Activated naive CD4-positive, alpha-beta T cell (primary cell): Measurements from ENCODE around the gene MYO1C.
"Not testable (repeated sequence)": the region's sequence is repeated elsewhere in the genome, so short reads cannot be mapped to it uniquely, and the experiment has no call there.

Source experiments
- DNase-seq, 4 experiments: peaks; one replicate each; lab custom pipeline; 2025; lab: John Stamatoyannopoulos, UW

MYO1C gene

GRCh38 chr17:1422885-1423284 is 69.6 kb downstream of the MYO1C start:
- no peak for DNase-seq

GRCh38 chr17:1421470-1421869 is 71.0 kb downstream of the MYO1C start:
- DNase-seq: no peak

GRCh38 chr17:1420981-1421380 is 71.5 kb downstream of the MYO1C start:
- DNase-seq: no peak

- DNase-seq: no peak
Measured at GRCh38 chr17:1420163-1420562, 72.3 kb downstream of the MYO1C start.

- DNase-seq: not testable (repeated sequence)
Measured at GRCh38 chr17:1418476-1418875, 74.0 kb downstream of the MYO1C start.

GRCh38 chr17:1416414-1416813 is 76.1 kb downstream of the MYO1C start:
- no peak for DNase-seq

- DNase-seq: no peak
Measured at GRCh38 chr17:1414634-1415033, 77.9 kb downstream of the MYO1C start.
